Activated effector memory CD4-positive, alpha-beta T cell treated with Interleukin-2 at 50 U/mL for 16 hours (primary cell): Measurements from ENCODE around the gene ADCY1.

Experiments used
- DNase-seq: peaks from one replicate; pipeline ENCODE4 v3.0.0-alpha.2; 2020

ADCY1 gene

DNA sequence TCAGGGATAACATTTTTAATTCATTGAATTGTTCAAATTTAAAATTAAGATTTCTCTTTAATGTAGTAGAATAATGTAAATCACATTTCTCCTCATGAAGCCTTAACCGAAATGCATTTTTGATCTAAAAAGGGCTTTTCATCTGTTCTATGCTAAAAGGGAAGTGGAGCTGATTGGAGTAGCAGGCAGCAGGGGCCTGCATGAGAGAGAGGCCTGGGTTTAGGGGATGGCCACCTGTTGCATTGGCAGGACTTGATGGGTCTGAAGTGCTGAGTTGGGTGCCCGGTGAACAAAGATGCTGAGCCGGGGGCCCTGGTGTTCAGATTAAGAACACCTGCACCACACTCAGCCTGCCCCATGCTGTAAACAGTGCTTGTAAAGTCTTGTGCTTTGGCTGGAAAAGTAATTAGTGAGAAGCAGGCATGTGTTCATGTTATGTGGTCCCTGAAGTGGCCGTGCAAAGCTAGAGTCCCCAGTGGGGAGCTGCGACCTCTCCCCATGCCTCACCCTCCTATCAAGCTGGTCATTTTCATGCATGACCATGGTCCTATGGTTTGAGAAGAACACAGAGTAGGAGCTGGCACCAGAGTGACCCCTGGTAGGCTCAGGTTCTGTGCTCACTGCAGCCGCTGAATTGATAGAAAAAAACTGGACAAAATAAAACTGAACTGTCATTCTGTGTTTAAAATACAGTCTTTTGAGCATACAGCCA is 124.3 kb downstream of the ADCY1 start:
- no peak for DNase-seq

DNA sequence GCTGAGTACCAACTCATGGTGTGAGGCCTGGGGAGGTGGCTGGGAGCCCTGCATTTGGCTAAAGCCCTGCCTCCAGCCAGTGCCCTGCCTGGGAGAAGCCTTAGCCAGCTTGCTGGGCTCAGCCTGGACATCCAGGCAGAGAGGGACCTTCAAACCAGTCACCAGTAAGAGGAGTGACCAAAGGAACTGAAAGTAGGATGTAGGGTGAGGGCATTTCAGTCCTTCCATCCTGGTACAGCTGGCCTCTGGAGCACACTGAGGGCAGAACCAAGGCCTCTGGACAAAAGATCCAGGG is 124.8 kb downstream of the ADCY1 start:
- DNase-seq = no peak

- DNase-seq = no peak
Measured at GRCh38 chr7:45699726-45700390, 125.7 kb downstream of the ADCY1 start.

DNA sequence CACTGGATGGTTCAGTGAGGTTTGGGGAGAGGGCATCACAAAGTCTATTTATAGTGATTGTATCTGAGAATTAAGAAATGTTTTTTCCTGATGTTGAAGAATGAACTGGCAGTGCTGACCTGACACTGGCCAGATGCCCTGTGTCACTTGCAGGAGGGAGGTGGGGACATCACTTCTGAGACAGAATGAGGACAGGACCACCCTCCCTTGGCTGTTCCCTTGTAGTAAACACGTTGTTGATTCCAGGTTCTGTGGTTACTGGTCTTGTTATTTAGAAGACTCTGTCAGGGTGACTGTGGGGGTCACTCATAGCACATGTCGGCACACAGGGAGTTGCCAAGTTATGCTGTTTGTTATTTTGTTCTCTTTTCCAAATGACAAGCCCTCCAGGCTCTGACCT is 126.4 kb downstream of the ADCY1 start:
- DNase-seq = no peak

DNA sequence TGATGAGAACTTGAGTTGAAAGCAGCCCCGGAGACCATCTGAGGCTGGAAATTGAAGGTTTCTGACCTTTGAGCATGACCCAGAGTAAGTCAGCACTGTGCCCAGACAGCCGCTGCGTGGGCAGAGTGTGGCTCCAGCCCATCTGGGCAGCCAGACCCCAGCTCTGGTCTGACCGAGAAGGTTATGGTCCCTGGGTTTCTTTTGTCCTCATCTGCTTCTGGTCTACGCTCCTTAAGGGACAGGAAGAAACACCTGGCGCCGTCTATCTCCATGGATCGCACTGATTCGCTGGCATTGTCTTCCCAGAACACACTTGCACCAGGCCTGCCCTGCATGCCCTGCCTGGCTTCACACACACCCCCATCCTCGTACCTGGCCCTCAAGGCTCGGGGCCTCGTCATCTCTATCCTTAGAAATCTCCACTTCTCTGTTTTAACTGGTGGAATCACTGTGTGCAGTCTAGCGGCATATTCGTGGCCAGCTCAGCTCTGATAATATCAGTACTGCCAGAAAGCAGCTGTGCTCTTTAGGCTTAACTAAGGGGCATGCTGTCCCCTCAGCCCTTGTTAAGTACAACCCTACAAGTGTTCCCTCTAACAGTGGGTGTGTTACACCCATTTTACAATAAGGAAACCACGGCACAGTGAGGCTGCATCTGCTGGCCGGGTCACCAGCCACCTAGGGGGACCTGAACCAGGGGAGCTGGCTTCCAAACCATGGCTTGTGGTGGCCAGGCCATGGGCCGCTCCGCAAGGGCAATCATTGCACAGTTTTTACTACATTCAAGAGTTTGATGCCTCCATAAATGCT is 127.7 kb downstream of the ADCY1 start:
- DNase-seq = no peak

DNA sequence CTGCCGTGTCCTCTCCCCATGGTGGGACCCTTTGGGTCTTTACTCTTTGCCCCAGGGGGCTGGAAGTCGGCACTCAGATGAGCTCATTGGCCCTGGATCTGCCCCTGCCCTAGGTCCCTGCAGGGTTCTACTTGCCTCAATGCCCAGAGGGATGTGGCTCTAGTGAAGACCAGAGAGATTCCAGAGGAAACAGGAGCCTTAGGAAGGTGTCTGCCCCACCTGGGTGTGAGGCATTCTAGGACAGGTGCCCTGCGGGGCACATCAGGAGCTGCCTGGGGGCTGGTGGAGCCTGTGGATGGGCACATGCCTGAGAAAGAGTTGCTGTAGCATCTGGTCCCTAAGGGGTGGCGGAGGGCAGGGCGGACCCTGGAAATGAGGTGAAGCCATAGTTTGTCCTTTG is 128.6 kb downstream of the ADCY1 start:
- DNase-seq = no peak

- no peak for DNase-seq
Measured at GRCh38 chr7:45703373-45703821, 129.2 kb downstream of the ADCY1 start.

DNA sequence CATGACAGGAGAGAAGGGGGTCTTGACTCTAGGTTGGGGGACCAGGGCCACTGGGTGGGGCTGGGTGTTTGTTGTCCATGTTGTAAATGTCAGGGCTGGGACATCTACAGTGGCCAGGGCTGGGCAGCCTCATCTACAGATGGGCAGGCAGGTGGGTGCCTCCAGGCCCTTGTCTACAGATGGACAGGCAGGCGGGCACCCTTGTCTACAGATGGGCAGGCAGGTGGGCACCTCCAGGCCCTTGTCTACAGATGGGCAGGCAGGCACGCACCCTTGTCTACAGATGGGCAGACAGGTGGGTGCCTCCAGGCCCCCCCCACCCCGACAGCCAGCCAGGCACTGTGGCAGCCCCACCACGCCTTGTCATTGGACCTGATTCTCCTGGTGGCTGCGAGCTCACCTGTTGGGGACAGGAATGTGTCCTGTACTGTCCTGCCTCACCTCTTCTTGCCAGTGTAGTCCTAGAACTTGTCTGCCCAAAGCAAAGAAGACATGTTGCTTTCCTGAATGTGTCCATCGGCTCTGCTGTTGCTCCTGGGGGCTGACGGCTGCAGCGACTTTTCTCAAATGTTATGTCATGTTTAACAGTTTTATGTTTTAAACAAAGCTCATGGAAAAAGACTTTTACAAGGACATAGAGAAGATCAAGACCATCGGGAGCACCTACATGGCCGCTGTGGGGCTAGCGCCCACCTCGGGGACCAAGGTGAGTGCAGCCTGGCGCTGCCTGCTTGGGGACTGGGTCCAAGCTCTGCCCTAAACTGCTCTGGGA is 129.9 kb downstream of the ADCY1 start:
- DNase-seq = no peak

DNA sequence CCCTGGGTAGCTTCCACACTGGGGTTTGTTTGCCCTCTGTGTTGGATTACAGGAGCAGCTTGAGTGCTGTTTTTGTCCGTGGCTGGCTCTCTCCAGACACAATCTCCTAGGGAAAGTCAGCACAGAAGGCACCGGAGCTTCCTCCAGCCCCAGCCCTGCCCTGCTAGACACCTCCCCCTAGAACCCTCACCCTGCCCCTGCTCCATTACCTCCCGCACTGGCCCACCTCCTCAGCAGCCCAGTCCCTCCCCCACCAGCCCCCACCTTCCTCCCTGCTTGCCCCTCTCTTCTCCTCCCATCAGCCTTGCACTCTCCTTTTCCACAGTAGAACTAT is 130.5 kb downstream of the ADCY1 start:
- DNase-seq = no peak

DNA sequence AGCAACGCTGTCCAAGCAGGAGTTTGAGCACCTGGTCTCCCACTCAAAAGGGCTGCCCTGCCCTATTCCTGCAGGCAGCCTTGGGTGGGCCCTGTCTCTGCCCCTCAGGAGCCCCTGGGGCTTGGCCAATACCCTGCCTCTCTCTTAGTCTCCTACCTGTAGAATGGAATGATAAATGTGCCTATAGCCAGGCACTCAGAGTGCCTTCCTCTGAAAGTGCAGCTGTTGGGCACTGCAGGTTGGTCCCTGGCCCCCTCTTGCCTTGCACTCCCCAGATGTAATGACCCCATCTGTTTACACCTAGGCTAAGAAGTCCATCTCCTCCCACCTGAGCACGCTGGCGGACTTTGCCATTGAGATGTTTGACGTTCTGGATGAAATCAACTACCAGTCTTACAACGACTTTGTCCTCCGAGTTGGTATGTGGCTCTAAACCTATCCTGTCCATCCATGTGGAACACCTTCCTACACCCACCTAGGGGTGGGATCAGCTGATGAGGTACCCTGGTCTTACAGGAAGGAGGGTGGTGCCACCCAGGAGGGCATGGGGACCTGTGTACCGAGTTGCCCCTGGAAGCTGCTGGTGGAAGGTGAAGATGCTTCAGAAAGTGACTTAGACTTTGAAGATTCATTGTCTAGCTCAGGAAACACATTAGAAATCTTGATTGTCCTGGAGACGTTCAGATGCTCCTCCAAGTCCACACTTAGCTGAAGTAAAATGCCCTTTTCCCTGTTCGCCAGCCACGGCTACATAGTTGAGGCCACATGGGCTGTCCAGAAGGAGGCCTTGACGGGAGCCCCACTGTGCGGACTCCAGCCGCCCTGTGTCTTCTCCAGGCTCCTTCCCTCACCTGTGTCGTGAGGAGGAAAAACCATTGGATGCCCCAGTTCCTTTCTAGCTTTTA is 134.1 kb downstream of the ADCY1 start:
- no peak for DNase-seq

GRCh38 chr7:45709168-45710042 is 135.2 kb downstream of the ADCY1 start:
- no peak for DNase-seq

- no peak for DNase-seq
Measured at GRCh38 chr7:45710271-45711160, 136.3 kb downstream of the ADCY1 start.

GRCh38 chr7:45711161-45711490 is 137.0 kb downstream of the ADCY1 start:
- DNase-seq = no peak

DNA sequence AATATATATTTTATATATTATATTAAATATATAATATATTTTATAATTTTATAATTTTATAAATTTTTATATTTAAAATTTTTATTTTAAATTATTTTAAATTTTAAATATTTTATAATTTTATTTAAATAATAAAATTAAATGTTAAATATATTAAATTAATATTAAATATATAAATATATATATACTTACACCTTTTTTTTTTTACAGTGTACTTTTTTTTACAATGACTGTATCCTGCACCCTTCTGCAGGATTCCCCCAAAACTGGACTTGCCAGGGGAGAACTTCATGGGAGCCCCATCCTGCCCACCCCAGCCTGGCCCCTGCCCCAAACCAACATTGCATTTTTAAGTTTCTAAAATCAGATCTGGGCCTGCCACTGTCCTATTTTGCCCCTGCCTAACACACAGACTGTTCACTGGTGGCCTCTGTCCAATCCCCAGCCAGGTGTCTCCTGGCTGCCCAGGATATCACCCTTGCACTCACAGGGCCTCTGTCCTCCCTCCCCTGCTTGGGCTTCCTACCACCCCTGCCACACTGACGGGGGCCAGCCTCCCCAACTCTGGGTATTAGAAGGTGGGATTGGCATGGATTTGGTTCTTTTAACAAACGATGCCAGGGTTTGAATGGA is 138.0 kb downstream of the ADCY1 start:
- no peak for DNase-seq

GRCh38 chr7:45712872-45713668 is 138.9 kb downstream of the ADCY1 start:
- DNase-seq = no peak

GRCh38 chr7:45713669-45714520 is 139.7 kb downstream of the ADCY1 start:
- DNase-seq = no peak

DNA sequence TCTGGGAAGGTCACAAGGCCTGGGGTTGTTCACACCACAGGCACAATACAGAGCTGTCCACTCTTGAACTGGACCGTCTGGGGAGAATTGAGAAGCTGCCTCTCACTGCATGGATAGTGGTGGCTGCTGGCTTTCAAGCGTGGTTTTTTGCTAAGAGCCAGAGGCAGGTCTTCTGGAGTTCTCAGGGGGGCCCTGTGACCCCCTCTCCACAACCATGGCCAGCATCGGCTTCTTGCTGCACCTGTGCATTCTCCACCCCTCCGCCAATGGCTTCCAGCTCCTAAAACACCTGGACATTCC is 140.3 kb downstream of the ADCY1 start:
- DNase-seq = no peak
